ENCODE measurements around the gene PTPRT.

Gene PTPRT

DNA sequence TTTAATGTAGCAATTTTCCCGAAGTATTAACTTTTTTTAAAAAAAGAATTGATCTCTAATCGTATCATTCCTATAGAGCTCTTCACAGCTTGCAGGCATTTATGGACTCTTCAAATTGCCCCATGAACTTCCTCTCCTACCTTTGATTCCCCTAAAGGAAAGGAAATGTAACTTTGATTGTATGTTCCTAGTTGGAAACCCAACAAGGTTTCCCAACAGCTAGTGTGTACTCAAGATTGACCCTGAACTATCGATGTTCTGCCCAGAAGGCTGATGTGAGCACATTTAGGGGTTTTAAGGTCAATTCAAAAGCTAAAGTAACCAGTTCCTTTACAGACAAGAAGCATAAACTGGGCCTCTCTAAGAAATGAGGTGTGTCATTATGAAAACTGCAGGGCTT lies 491.7 kb downstream of the PTPRT start:
- DNase-seq = no peak

- DNase-seq = no peak
These were observed 498.8 kb downstream of the PTPRT start for GRCh38 chr20:42690842-42691437.

DNA sequence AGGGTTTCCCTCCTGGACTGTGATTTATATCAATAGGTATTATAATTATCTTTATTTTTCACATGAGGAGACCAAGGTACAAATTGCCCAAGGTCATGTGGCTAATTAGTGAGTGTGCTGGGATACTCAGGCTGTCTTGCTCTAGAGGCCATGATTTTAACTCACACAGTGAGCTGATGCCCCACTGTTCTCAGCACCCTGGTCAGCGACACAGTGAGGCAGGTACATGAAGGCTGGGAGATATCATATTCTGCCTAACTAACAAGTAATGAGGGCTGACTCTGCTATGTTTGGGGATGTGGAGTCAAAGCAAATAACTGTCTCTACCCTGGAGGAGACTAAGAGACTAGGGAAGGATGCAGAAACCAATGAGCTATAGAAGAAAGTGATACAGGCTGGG lies 501.1 kb downstream of the PTPRT start:
- no peak for DNase-seq

GRCh38 chr20:42686057-42686456 lies 503.6 kb downstream of the PTPRT start:
- no peak for DNase-seq

DNA sequence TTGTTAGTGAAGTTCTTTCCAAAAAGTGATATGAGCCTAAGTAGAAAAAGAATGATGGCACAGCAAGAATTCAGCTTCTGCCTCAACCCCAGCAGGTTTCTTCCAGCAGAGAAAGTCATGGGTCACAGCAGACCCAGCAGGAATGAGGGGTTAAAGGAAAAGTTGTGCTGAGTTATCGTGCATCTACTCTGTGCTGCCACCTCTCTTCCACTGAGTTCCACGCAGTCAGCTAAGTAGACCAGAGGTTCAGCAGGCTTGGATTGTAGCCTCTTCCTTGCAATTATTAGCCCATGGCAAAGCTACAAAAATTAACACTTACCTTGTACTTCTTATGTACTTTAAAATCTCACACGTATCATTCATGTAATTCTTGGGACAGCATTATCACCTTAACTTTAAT lies 510.8 kb downstream of the PTPRT start:
- no peak for DNase-seq

DNA sequence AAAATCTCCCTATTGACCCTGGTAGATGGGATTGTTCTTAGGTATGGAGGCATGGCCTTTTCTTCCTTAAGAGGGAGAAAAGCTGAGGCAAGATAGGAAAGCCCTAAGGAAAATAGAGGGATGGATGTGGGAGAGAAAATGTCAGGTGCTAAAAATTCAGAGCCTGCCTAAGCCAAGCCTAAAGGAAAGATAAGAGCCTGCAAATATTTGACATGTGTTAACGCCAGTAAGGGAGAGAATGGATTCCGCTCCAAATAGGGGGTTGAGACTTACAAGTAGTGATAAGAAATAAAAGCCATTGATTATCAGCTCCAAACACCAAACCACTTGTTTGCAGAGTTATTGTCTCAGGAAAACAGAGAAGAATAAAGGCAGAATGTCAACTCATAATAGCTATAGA lies 533.6 kb downstream of the PTPRT start:
- DNase-seq = no peak

DNA sequence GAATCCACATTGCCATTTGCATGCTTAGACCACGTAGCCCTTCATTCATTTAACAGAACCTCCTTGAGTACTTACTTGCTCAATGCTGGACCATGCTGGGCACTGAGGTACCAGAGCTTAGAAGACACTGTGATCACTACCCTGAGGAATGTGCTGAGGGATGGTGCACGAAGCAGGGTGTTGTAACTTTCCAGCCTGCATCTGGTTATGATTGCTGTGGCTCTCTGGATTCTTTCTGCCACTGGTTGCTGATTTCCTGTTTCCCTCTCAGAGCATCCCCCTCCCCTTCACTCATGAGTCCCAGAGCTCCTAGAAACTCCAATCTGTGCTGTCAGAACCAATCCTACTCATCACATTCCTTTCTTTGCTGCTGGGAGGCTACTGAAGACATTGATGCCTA lies 537.4 kb downstream of the PTPRT start:
- DNase-seq = no peak

DNA sequence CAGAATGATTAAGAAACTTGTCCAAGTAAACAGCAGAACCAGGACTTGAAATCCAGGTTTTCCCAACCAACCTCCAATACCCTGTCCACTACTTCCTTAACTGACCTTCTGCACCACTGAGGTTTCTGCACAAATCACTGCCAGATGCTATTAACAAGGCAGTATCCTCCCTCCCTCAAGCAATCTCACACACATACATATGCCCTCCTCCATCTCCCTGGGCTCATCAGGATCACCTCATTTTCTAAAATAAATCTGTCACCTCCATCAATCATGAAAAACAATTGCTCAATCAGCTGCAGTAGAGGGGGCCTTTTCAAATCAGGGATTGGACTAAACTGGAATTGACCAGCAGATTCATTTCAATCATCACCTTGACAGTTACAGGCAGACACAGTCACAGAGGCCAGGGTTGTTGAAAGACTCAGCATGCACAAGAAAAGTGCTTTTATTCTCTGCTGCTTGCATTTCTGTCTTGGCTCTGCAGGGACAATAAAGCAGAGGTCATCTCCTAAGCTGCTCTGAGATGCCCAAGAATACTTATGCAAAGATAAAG lies 539.4 kb downstream of the PTPRT start:
- DNase-seq = no peak

DNA sequence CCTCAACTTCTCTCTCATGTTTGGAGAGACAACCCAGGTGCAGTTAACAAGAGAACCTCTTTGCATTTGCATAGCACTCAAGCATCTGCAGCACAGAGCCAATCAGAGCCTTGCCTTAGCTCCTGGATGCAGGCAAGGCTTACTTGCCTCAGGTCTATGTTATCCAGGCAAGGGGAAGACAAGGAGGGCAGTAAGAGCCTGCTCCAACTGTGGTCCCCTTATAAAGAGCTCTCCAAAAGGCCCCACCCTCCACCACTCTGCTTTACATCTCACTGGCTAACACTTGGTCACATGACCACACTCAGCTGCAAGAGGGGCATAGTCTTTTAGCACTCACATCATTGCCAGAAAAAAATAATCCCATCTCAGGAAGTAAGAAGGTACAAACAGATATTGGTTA lies 540.0 kb downstream of the PTPRT start:
- DNase-seq = no peak

DNA sequence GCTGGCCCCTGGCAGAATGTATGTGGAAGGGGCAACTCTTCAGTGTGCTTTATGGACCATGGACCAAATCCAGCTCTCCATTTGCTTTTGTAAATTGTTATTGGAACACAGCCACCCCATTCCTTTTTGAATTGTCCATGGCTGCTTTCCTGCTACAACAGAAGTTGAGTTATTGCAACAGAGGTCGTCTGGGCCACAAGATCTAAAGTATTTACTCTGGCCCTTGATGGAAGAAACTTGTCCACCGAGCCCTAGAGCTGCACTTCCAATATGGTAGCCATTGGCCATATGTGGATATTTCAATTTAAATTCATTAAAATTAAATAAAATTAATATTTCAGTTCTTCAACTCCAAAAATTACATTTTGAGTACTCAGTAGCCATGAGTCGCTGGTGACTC lies 543.5 kb downstream of the PTPRT start:
- DNase-seq = no peak

DNA sequence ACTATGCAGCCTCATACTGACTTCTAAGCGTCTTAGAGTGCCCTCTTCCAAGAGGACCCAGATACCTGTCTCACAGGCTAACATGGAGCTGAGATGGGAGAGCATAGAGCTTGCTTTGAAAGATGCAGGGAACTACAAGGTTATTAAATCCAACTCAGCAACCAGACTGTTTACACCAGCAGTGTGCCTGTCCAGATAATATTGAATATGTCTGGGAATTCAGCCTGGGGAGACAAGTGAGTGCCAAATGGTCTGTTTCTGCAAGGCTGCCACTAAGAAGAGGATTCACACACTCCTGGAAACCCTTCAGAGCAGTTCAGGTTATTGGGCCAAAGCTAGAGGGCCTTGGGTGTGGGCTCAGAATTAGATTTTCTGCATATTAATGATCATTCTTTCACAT lies 547.8 kb downstream of the PTPRT start:
- no peak for DNase-seq

DNA sequence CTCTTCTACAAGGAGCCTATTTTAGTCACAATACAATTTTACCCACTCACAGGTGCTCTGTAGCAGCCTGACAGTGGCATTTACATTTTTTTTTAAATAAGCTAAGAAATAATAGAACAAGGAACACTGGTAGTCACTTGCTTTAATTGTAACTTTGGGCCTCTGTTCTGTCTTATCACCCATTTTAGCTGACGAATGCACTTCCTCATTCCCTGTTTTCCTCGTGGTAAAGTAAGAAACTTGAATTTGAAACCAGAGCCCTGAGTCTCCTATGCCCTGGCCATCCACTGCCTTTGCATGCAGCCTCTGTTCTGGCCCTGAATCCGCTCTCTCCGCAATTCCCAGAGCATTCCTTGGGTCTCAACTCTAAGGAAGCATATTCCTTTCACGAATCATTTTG lies 550.6 kb downstream of the PTPRT start:
- DNase-seq = no peak

DNA sequence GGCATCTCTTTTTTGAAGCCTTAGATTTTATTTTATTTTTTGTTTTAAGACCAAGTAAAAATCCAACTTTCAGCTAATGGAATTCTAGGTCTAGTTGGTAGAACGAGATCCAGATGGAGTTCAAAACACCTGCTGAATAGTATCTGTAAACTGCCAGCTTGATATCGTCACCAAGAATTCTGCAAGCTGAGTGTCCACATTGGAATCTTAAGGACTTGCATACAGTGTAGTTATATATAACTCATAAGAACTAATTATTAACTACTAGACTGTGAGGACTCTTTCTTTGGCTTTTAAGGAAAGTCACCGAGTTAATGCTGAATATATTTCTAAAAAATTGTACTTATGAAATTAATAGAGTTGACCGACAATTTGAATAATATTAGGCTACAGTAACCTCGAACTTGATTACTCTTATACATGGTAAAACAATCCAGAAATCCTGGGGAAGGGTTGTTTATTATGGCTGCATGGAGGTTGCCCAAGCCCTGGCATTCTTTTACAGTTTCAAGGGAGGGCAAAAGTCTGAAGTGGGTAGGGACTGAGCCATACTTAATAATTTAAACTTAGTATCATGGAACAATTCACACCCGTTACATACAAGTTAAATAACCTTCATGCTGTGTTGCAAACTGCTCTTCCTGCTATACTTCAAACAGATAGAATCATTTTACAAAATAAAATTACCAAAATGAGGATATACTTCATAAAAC lies 553.9 kb downstream of the PTPRT start:
- no peak for DNase-seq

- no peak for DNase-seq
These were observed 555.5 kb downstream of the PTPRT start for GRCh38 chr20:42634156-42634555.

DNA sequence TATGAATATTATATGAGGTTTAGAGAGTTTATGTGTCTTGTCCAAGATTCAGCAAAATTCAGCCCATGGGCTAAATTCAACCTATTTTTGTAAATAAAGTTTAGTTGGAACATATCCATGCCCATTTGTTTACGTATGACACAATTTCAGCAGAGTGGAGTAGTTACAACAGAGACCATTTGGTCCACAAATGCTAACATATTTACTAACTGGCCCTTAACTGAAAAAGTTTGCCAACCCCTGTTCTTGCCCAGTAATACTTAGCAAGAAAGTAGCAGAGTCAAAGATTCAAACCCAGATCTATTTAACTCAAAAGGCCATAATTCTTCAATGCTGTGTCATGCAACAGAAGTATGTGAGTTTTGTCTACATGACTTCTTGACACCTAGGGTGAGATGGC lies 561.0 kb downstream of the PTPRT start:
- no peak for DNase-seq

DNA sequence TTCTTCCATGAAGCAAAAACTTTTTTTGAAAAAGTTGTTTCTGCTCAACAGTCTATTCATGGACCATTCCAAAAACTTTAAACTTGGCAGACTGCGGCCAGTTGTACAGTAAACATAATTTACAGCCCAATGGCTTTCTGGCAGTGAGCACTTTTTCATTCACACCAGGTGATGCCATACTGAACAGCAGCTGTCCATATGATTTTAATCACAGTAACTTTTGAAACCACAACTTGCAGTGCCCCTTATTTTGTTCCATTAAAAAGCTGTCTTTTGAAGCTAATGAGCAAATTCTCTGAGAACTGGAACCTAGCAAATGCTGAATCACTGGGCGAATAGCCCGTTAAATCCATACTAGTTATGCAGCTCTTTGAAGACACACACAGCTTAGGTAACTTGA lies 576.6 kb downstream of the PTPRT start:
- DNase-seq = no peak

GRCh38 chr20:42611889-42612837 lies 577.5 kb downstream of the PTPRT start:
- no peak for DNase-seq

DNA sequence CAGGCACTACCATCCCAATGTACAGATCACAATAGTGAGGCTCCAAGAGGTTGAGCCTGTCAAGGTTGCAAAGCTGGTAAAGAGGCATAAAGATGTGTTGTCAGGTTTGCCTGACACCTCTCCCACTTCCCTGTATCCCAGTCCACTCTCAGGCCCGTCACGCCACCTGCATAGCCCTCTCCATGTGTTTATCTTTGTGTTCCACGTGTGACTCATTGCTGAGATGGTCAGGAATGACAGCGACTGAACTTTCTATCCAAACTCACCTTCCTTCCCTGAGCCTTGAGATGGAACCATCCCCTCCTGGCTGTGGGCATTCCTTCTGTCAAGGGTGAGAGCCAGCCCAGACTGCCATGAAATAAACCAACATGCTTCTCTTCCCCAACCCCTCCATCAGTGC lies 578.3 kb downstream of the PTPRT start:
- no peak for DNase-seq

DNA sequence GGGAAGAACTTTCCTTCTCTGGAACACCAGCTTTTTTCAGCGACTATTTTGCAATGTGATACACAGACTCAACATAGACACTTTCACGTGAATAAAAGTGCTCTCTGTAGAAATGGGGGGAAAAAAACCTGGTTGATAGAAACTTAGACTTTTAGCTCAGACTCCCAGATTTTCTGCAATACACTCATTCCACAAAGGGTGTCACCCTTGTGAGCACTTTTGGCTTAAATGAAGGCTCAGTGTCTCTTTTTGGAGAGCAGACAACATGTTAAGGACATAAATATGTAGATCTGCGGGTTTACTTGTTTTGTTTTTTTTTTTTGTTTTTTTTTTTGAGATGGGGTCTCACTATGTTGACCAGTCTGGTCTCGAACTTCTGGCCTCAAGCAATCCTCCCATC lies 579.6 kb downstream of the PTPRT start:
- no peak for DNase-seq

DNA sequence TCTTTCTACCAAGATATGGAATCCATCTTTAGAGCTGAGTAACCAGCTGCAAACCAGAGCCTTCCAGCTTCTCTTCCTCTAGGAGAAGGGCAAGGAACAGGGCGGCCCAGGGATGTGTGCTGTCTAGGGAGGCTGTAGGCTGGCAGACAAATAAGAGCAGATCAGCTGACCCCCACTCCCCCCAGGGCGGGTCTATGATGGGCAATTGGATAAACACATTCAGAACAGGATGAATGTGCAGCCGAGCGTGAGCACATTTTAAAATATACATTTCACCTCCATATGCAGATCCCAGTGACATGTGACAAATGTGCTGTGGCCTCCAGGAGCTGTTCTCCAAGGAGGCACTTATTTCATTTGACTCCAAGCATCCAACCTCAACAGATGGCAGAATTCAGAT lies 580.1 kb downstream of the PTPRT start:
- DNase-seq = no peak

DNA sequence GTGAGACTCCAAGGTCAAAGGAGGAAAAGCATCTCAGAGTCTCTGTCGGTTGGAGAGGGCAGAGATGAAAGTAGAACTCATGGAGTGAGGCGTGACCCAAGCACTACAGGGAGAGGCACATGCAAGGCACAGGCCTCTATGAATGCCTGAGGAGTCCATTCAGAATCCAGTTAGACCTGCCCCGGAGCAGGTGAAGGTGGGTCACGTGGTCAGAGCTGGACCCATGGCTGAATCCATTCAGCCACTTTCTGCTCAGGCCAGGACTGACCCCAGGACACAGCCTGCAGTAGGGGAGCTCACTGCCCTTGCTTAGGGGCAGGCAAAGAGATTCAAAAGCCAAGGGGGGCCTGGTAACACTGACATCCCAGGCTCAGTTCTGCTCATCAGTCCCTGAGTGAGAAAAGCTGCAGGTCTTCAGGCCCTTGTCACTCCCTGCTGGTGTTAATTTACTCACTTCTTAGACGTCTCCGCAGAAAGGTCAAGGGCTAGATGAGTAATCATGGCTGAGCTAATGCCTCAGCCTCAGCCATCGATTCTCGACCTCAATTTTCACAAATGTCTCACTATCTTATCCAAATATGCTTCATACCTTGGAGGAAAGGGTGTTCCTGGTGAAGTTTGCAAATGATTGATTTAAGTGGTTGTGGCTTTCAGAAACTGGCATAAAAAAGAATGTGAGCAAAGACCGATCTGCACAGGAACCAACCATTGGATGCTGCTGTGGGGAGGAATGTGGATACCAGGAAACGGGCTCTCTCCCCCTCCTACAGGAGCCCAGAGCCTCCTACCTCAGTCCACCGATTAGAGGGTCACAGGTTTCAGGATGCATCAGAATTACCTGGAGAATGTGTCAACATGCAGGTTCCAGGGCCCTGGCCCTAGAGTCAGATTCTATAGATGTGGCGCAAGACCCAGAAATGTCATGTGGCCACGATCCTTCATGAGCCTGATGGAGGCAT lies 584.4 kb downstream of the PTPRT start:
- DNase-seq = no peak

GRCh38 chr20:42603655-42604054 lies 586.1 kb downstream of the PTPRT start:
- DNase-seq = no peak

Data from NCI-H2081 treated with DMSO at 0.1 percent for 48 hours (cell line).